Superior temporal gyrus (tissue), 1 donor: Measurements from ENCODE around the gene ADAD2.
"Not testable (repeated sequence)": the region's sequence is repeated elsewhere in the genome, so short reads cannot be mapped to it uniquely, and the experiment has no call there.

Source experiments
- DNase-seq: peaks from one replicate; pipeline ENCODE4 v3.0.0-alpha.2; 2016; ENCODE audit errors: extremely low spot score

The ADAD2 gene

DNA sequence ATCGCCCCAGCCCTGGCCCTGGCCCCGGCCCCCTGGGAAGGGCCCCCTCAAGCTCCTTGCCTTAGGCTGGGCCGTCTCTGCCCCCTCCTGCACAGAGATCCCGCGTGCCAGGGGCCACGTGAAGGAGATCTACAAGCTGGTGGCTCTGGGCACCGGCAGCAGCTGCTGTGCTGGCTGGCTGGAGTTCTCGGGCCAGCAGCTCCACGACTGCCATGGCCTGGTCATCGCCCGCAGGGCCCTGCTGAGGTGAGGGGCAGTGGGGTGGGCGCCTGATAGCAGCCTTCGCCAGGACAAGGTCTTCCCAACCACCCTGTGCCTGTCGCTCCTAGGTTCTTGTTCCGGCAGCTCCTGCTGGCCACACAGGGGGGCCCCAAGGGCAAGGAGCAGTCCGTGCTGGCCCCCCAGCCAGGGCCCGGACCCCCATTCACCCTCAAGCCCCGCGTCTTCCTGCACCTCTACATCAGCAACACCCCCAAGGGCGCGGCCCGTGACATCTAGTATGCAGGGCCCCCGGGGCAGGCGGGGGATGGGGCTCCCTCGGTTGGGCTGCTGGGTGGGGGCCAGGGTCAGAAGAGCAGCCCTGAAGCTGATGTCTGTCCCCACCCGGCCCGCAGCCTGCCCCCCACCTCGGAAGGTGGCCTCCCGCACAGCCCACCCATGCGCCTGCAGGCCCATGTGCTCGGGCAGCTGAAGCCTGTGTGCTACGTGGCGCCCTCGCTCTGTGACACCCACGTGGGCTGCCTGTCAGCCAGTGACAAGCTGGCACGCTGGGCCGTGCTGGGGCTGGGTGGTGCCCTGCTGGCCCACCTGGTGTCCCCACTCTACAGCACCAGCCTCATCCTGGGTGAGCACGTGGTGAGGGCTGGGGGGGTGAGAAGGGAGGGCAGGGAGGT, 4.5 kb downstream of the ADAD2 start:
- no peak for DNase-seq

DNA sequence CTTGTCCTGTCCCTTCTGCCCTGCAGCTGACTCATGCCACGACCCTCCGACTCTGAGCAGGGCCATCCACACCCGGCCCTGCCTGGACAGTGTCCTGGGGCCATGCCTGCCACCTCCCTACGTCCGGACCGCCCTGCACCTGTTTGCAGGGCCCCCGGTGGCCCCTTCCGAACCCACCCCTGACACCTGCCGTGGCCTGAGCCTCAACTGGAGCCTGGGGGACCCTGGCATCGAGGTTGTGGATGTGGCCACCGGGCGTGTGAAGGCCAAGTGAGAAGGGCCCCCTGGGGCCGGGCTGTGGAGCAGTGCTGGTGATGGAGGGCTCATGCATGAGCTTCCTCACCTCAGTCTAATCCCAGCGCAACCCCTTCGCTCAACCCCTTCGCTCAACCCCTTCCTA, 5.1 kb downstream of the ADAD2 start:
- no peak for DNase-seq

DNA sequence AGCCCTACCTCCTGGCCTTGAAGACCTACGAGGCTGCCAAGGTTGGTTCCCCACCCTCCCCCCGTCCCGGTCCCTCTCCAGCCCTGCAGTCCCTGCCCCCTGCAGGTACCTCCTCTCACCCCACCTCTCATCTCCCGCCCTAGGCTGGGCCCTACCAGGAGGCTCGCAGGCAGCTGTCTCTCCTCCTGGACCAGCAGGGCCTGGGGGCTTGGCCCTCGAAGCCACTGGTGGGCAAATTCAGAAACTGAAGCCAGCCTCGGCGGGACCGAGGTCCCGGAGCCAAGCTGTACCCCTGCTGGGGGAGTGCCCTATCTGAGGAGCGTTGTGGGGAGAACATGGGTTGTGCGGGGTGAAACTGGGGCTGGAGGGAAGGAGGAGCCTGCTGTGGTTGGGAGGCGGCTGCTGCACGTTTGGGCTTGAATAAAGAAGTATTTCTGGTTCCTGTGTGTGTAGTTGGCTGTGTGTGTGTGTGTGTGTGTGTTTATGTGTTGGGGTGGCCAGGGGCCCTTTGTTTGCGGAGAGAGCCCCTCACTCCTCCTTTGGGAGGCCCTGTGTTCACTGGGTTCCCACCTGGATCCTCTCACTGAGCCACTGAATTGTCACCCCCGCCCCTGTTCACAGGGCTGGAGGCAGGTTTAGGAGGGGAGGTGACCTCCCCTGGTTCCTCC, 5.9 kb downstream of the ADAD2 start:
- DNase-seq = no peak

DNA sequence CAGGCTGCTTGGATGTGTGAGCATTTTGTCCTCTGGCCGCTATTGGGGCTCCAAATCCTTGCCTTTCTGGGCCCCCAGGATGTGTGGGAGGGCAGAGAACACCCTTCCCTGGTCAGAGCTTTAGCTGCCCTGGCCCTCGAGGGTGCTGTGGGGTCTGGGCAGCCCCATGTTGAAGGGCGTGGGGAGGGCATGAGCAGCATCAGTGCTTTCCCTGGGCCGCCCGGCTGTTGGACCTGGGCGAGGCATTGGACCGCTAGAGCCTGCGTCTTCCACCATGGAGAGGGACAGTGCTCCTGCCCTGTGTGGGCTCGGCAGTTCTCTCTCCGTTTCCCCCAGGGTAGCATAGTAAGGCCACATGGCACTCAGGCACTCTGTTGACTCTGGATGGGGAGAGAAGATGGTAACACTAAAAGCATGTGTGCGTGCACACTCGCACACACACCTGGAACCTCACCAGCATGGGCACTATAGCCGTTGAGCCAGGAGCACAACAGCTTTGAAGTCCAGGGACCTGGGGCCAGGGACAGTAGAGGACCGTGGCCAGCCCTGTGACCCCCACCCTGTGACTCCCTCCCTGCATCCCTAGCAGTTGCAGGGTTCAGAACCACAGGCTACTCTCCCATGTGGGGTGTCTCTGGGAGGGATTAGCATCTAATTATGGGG, 6.6 kb downstream of the ADAD2 start:
- DNase-seq = no peak

DNA sequence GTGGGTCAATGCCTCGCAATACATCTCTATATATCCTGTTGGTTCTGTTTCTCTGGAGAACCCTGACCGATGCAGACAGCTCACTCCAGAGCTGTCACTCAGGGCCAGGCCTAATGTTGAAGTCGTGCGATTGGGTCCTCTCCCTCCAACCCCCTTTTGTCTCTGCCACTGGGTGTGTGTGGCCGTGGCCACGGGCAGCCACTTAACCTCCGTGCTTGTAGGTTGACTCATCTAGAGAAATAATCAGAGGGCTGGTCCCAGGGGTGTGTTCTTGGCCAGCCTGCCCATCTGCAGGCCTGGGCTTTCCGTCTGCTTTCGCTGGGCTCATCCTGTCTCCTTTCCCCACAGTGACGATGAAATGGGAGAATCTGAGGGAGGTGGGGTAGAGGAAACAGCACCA, 7.4 kb downstream of the ADAD2 start:
- no peak for DNase-seq

DNA sequence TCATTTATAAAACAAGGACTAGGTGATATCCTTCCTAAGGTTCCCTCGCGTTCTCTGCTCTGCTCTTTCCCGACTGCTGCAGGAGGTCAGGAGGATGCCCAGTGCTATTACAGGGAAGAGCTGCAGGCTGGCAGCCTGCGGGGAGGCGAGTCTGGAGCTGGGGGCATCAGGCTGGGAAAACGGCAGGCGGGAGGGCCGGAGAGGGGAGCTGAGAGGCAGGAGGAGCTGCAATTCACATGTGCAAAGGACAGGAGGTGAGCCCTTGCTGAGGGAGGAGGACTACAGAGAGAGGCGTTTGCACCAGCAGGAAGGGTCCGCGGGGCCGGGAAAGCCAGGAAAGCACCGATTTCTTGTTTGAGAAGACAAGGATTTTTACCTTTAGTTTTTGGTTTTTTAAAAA, 8.1 kb downstream of the ADAD2 start:
- DNase-seq = no peak

DNA sequence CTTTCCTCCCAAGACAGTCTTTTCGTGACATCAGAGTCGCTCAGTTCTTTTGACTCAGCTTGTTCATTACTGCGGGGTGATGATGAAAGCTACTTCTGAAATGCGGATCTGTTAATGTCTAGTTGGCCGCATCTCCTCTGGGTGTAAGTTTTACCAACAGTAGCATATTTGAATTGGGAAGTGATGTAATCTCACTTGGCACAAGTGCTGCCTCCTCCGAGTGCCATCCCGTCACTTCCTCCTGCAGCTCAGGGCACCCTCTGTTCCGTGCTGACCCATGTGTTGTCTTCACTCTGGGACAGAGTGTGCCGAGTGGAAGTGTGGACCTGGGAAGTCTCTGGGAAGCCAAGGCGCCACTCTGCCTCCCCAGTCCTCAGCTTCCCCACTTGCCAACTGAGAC, 8.9 kb downstream of the ADAD2 start:
- peak; percentile 51 for DNase-seq

- not testable (repeated sequence) for DNase-seq
These were observed 13.6 kb downstream of the ADAD2 start for GRCh38 chr16:84204551-84204950.

DNA sequence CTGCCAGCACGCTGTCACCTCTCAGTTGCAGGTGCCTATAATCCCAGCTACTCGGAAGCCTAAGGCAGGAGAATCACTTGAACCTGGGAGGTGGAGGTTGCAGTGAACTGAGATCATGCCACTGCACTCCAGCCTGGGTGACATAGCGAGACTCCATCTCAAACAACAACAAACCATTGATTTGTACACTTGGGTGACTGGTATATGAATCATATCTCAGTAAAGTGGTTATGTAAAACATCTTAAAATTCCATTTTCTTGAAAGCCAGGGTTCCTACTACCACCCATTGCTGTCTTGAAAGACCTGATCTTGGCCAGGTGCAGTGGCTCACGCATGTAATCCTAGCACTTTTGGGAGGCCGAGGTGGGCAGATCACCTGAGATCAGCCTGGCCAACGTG, 14.2 kb downstream of the ADAD2 start:
- not testable (repeated sequence) for DNase-seq

DNA sequence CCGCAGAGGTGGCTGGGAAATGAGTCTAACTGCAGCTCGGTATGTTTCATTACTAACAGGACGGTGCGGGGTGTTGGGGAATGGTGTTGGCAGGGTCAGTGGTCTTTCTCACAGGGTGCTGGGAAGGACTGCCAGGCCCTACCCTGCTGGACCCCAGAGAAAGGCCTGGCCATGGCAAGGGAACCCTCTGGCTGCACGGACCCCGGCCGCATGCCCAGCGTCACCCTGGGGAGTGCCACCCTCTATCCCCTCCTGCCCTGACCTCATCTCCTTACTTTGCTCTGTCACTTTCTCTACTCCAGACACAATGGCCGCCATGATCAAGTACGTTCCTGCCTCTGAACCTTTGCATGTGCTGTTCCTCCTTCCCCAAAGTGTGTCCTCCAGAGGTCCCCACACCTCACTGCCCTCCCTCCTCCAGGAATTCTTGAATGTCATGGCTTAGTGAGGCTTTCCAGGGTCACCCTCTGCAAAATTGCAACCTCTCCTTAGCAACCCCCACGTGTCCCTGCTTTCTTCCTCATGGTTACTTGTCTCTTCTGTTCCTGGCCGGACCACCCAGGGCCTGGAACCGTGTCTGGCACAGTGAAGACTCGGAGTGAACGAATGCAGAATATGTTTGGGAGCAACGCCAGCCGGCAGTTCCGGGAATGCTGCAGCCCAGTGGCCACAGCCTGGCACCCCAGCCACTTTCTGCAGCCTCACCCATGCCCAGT, 15.2 kb downstream of the ADAD2 start:
- DNase-seq = no peak

GRCh38 chr16:84207251-84207650, 16.3 kb downstream of the ADAD2 start:
- DNase-seq = no peak

- DNase-seq = no peak
These were observed 16.9 kb downstream of the ADAD2 start for GRCh38 chr16:84207879-84208278.

- DNase-seq = no peak
These were observed 19.0 kb downstream of the ADAD2 start for GRCh38 chr16:84209989-84210388.

DNA sequence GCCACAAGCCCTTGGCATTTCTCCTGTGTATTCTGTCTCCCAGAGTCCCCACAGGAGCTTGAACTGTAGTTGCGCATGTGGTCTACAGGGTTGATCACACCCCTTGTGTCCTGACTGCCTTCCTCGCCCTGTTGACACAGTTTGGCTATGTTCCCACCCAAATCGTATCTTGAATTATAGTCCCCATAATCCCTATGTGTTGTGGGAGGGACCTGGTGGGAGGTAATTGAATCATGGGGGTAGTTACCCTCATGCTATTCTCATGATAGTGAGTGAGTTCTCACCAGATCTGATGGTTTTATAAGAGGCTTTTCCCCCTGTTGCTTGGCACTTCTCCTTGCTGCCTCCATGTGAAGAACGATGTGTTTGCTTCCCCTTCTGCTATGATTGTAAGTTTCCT, 21.2 kb downstream of the ADAD2 start:
- no peak for DNase-seq

GRCh38 chr16:84212631-84213030, 21.7 kb downstream of the ADAD2 start:
- no peak for DNase-seq

GRCh38 chr16:84214451-84215066, 23.6 kb downstream of the ADAD2 start:
- no peak for DNase-seq

GRCh38 chr16:84215531-84215930, 24.6 kb downstream of the ADAD2 start:
- DNase-seq = no peak

- not testable (repeated sequence) for DNase-seq
These were observed 25.2 kb downstream of the ADAD2 start for GRCh38 chr16:84216144-84216543.

GRCh38 chr16:84218176-84218823, 27.3 kb downstream of the ADAD2 start:
- DNase-seq = no peak

DNA sequence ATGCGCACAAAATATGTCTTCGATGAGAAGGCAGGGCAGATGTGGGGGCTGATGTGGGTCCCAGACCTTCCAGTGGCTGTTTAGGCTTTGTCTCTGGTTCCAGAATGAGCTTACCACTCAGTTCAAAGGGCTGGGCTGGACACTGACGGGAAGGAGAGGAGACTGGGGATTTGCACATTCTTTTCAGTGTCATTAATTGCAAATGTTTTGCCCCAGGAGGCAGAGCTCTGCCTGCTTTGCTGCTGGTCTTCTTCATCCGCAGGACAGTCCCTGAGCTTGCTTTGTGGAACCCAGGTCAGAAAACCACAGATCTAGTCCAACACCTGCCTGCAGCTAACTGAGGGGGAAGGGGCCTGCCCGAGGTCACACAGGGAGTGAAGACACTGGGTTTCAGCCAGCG, 28.0 kb downstream of the ADAD2 start:
- DNase-seq = no peak

- peak; percentile 17 for DNase-seq
These were observed 29.9 kb downstream of the ADAD2 start for GRCh38 chr16:84220851-84221250.
